ENCODE results near the gene TEX36.

- no peak for TF ChIP-seq CTCF (IDR thresholded peaks at IDR 0.05; ENCODE audit: low read depth, low read length)
- TF ChIP-seq MYC (IDR thresholded peaks at IDR 0.05; ENCODE audit: low read depth, low read length): no peak
- no peak for TF ChIP-seq POLR2A (IDR thresholded peaks at IDR 0.05; ENCODE audit: extremely low read depth, insufficient read length)
- TF ChIP-seq MAX (IDR thresholded peaks at IDR 0.05; ENCODE audit: low read depth, low read length): no peak
Measured at GRCh38 chr10:125698481-125698998, 15.6 kb upstream of the TEX36 start.
